ENCODE measurements around the gene NKD1. TPM values are rescaled to one million over a fixed set of nuclear protein-coding genes. Genes with fewer than 3 reads are reported as not detected.

Gene NKD1
- total and polyA plus RNA-seq, 9 donors: 2.5 to 72.1 (median 12.7) TPM

DNA sequence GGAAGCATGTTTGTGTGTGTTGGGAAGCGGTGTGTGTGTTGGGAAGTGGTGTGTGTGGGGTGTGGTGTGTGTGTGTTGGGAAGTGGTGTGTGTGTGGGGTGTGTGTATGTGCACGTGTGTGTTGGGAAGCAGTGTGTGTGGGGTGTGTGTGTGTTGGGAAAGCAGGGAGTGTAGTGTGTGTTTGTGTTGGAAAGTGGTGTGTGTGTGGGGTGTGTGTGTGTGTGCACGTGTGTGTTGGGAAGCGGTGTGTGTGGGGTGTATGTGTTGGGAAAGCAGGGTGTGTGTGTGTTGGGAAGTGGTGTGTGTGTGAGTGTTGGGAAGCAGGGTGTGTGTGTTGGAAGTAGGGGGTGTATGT, 144.4 kb downstream of the NKD1 start:
- Histone ChIP-seq H3K27ac (no peak overlapping the region), H3K4me3 (no peak overlapping the region), H3K4me1 (ENCODE audit: insufficient read depth) (peaks cover 9% of the 10 kb centered on the region), H3K27me3 (no peaks in the 10 kb centered on the region), H3K36me3 (no peaks in the 10 kb centered on the region), H3K9me3 (no peaks in the 10 kb centered on the region)
- no peak for TF ChIP-seq POLR2A (IDR thresholded peaks at IDR 0.05)
- no peak for TF ChIP-seq EP300 (IDR thresholded peaks at IDR 0.05)
- TF ChIP-seq, protein P1, sequence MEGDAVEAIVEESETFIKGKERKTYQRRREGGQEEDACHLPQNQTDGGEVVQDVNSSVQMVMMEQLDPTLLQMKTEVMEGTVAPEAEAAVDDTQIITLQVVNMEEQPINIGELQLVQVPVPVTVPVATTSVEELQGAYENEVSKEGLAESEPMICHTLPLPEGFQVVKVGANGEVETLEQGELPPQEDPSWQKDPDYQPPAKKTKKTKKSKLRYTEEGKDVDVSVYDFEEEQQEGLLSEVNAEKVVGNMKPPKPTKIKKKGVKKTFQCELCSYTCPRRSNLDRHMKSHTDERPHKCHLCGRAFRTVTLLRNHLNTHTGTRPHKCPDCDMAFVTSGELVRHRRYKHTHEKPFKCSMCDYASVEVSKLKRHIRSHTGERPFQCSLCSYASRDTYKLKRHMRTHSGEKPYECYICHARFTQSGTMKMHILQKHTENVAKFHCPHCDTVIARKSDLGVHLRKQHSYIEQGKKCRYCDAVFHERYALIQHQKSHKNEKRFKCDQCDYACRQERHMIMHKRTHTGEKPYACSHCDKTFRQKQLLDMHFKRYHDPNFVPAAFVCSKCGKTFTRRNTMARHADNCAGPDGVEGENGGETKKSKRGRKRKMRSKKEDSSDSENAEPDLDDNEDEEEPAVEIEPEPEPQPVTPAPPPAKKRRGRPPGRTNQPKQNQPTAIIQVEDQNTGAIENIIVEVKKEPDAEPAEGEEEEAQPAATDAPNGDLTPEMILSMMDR (IDR thresholded peaks at IDR 0.05): no peak
- intact Hi-C loops (cut with DNase I): no loop called here
- WGBS, 3 donors: 72 to 76% (median 73%) methylated on average over 4 of the region's 4 CpGs
- DNase-seq: no peak

DNA sequence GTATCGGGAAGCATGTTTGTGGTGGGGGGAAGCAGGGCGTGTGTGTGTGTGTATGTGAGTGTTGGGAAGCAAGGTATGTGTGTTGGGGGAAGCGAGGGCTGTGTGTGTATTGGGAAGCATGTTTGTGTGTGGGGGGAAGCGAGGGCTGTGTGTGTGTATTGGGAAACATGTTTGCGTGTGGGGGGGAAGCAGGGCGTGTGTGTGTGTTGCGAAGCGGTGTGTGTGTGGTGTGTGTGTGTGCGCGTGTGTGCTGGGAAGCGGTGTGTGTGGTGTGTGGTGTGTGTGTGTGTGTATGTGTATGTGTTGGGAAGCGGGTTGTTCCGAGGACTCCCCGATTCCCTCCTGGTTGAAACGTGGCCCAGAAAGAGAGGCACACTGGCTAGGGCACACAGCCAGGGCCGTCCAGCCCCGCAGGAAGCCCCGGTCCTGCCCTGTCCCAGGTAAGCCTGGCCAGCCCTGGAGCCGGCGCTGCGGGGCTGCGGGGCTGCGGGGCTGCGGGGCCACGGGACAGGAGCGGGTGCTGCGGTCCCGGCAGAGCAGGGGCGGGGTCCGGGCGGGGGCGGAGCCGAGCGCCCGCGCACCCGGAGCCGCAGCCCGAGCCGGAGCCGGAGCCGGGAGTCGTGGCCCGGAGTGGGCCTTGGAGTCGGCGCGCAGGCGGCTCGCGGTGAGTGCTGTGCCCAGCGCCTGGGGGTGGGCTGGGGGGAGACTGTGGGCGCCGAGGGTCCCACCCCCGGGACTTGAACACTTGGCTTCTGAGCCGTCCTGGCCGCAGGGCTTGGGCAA, 145.0 kb downstream of the NKD1 start, which contains the start of gene NOD2:
NOD2 (plus strand) TSS at position 608 of the 783 bp plus-strand sequence. CDS start 5,890 bp downstream, outside the sequence.
- Histone ChIP-seq H3K4me3 (peak within 1 kb of the TSS; percentile 30), H3K9me3 (no peaks in the 10 kb centered on the region), H3K36me3 (no peaks in the 10 kb centered on the region), H3K4me1 (ENCODE audit: insufficient read depth) (peaks cover 9% of the 10 kb centered on the region), H3K27ac (no peak within 1 kb of the TSS), H3K27me3 (no peaks in the 10 kb centered on the region)
- DNase-seq: peak in 4 of 5 donors; percentile 35 to 58 (median 48)
- whole genome bisulfite sequencing, 3 donors: 7 to 17% (median 8%) methylated on average over 37 to 56 of the region's 56 CpGs
- TF ChIP-seq EP300 (IDR thresholded peaks at IDR 0.05) (no peak), POLR2A (IDR thresholded peaks at IDR 0.05) (no peak)
- TF ChIP-seq, protein P1 (IDR thresholded peaks at IDR 0.05): no peak
- intact Hi-C loops (cut with DNase I): no loop called here

DNA sequence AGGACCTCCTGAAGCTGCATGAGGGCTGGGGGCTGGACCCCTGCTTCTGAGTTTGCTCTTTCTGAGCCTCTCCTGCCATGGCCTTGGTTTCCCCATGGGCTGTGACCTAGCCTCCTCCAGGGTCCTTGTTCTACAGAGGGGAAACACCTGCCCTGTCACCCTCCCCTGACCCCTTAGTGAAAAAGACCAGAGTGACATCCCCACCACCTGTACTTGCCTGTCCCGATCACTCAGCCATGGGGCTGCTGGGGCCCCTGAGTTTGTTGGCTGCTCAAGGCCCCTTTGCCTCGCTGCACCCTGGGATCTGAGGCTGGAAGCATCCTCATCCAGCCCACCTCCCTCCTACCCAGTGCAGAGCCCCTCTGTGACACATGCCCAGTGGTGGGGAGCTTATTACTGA, 146.0 kb downstream of the NKD1 start:
- no peak overlapping the region for H3K4me3 ChIP-seq
- 91 to 96% (median 96%) methylated on average over 2 of the region's 2 CpGs for WGBS, 3 donors
- DNase-seq: no peak
- H3K9me3 ChIP-seq: no peaks in the 10 kb centered on the region
- TF ChIP-seq EP300 (IDR thresholded peaks at IDR 0.05) (no peak), POLR2A (IDR thresholded peaks at IDR 0.05) (no peak)
- TF ChIP-seq, protein P1 (IDR thresholded peaks at IDR 0.05): no peak
- H3K36me3 ChIP-seq: no peaks in the 10 kb centered on the region
- no peak overlapping the region for H3K27ac ChIP-seq
- no peaks in the 10 kb centered on the region for H3K27me3 ChIP-seq
- peaks cover 10% of the 10 kb centered on the region for H3K4me1 ChIP-seq (ENCODE audit: insufficient read depth)
- intact Hi-C loops (cut with DNase I): no loop called here

DNA sequence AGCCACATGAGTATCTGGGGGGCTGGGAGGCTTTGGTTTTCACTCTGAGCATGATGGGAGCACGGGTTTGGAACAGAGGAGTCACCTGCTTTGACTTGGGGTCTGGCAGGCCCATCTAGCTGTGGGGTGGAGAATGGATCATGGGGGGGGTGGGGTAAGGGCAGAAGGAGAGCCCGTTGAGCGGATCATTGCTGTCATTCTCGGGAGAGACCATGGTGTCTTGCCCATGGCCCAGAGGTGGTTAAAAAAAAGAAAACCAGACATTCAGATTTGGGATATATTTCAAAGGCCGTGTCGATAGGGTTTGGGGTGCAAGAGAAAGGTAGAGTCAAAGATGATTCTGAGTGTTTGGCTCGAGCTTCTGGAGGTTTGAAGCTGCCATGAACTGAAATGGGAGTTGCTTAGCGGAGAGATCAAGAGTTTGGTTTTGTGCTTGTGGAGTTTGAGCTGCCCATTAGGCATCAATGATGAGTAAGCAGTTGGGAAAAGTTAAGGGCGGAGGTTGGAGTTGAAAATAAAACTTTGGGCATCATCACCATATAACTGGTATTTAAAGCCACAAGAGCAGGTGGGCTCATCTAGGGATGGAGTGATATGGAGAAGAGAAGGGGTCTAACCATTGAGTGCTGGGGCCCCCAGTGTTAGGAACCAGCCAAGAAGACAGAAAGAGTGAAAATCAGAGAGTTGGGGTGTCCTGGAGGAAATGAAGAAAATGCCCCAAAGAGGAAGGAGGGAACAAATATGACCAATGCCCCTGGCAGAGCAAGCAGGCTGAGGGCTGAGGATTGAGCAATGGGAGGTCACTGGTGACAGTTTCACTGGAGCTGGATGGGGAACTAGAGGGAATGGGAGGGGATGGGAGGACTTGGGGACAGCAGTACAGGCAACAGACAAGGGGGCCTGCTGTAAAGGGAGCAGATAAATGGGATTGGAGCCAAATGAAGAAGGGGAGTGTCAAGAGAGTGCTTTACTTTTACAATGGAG, 147.1 kb downstream of the NKD1 start:
- WGBS, 3 donors: 93 to 96% (median 95%) methylated on average over 9 of the region's 9 CpGs
- DNase-seq: no peak
- Histone ChIP-seq H3K36me3 (no peaks in the 10 kb centered on the region), H3K27ac (no peak overlapping the region), H3K4me1 (ENCODE audit: insufficient read depth) (peaks cover 10% of the 10 kb centered on the region), H3K4me3 (no peak overlapping the region), H3K9me3 (no peaks in the 10 kb centered on the region), H3K27me3 (no peaks in the 10 kb centered on the region)
- TF ChIP-seq, protein P1 (IDR thresholded peaks at IDR 0.05): no peak
- TF ChIP-seq EP300 (IDR thresholded peaks at IDR 0.05) (no peak), POLR2A (IDR thresholded peaks at IDR 0.05) (no peak)
- intact Hi-C loops (cut with DNase I): no loop called here
